CMK (cell line): ENCODE measurements around the gene ATP7B.

Source experiments
- DNase-seq: peaks from one replicate; pipeline ENCODE4 v3.0.0-alpha.2; 2010; ENCODE audit warnings: low read depth

Gene ATP7B

GRCh38 chr13:51894239-51894638 is 117.0 kb downstream of the ATP7B start:
- no peak for DNase-seq

GRCh38 chr13:51892657-51893056 is 118.6 kb downstream of the ATP7B start:
- no peak for DNase-seq

- no peak for DNase-seq
Measured at GRCh38 chr13:51887468-51887867, 123.8 kb downstream of the ATP7B start.

GRCh38 chr13:51885651-51886050 is 125.6 kb downstream of the ATP7B start:
- no peak for DNase-seq

GRCh38 chr13:51883226-51883600 is 128.0 kb downstream of the ATP7B start:
- no peak for DNase-seq
